Breast epithelium (tissue), 3 donors: ENCODE data around the gene PTPRCAP.

Experiments
- POLR2A ChIP-seq: fragments of 450-650 bp; IDR thresholded peaks from one replicate; pipeline ENCODE4 v1.6.1; 2016; ENCODE audit warnings: antibody characterized with exemption, mild to moderate bottlenecking, moderate library complexity
- TF ChIP-seq, protein P1 (sequence below), 3 donors: fragments of 450-650 bp; IDR thresholded peaks; one replicate each; pipeline ENCODE4 v1.5.1; 2016 to 2017; ENCODE audit warnings: antibody characterized with exemption in 3 of 3, mild to moderate bottlenecking in 3 of 3, moderate library complexity in 3 of 3

DNA sequence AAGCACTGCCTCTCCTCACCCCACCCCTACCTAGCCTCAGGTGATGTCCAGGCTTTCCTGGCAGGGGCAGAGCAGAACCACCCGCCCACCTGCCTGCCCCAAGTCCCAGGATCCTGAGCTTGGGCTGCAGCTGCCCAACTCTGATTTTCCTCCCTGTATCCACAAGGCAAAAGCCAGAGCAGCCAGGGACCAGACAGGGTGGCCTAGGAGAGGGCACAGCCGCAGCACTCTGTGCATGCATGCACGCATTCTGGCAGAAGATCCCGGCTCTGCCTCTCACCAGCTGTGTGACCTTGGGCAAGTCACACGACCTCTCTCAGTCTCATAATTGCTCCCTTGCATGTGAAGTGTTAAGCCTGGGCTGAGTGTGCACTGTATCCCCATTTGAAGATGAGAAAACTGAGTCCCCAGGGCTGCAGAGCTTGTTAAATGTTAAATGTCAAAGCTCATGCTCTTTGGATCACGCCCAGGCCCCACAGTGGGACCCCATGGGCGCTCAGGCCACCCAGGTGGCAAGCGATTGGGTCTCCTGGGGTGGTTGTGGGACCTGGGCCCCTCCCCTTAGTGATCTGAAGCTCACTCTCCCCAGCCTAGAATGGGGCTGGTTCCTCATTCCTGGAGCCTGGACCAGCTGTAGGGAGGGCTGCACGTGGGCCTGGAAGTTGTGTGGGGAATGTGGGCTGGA lies 24.8 kb downstream of the PTPRCAP start:
- TF ChIP-seq POLR2A, result no peak
- TF ChIP-seq, protein P1, sequence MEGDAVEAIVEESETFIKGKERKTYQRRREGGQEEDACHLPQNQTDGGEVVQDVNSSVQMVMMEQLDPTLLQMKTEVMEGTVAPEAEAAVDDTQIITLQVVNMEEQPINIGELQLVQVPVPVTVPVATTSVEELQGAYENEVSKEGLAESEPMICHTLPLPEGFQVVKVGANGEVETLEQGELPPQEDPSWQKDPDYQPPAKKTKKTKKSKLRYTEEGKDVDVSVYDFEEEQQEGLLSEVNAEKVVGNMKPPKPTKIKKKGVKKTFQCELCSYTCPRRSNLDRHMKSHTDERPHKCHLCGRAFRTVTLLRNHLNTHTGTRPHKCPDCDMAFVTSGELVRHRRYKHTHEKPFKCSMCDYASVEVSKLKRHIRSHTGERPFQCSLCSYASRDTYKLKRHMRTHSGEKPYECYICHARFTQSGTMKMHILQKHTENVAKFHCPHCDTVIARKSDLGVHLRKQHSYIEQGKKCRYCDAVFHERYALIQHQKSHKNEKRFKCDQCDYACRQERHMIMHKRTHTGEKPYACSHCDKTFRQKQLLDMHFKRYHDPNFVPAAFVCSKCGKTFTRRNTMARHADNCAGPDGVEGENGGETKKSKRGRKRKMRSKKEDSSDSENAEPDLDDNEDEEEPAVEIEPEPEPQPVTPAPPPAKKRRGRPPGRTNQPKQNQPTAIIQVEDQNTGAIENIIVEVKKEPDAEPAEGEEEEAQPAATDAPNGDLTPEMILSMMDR (IDR thresholded peaks at IDR 0.05), result no peak
